SJSA1 (cell line): ENCODE results near the gene WNT3. TPM values are rescaled to one million over a fixed set of nuclear protein-coding genes. Genes with fewer than 3 reads are reported as not detected.

ENCODE experiments used
- DNase-seq, 2 experiments: peaks; one replicate each; pipeline ENCODE4 v3.0.0-alpha.2; 2015 to 2020; ENCODE audit warnings: low spot score in 2 of 2, low read depth in 1 of 2
- H3K27ac ChIP-seq: fragments of 250-450 bp; sonication (Bioruptor Pico); 2 replicates; pipeline ENCODE4 v1.5.1; 2020; ENCODE audit warnings: mild to moderate bottlenecking, moderate library complexity
- H3K27me3 ChIP-seq: fragments of 250-450 bp; sonication (Bioruptor Pico); replicated peaks from 2 replicates; pipeline ENCODE4 v1.5.1; 2020; ENCODE audit warnings: mild to moderate bottlenecking, moderate library complexity
- H3K36me3 ChIP-seq: fragments of 250-450 bp; sonication (Bioruptor Pico); 2 replicates; pipeline ENCODE4 v1.5.1; 2020; ENCODE audit warnings: mild to moderate bottlenecking
- H3K4me1 ChIP-seq: fragments of 250-450 bp; sonication (Bioruptor Pico); replicated peaks from 2 replicates; pipeline ENCODE4 v1.6.1; 2021; ENCODE audit warnings: mild to moderate bottlenecking
- H3K4me3 ChIP-seq: fragments of 250-450 bp; sonication (Bioruptor Pico); 2 replicates; pipeline ENCODE4 v1.5.1; 2020; ENCODE audit warnings: mild to moderate bottlenecking
- H3K9me3 ChIP-seq: fragments of 250-450 bp; sonication (Bioruptor Pico); replicated peaks from 2 replicates; pipeline ENCODE4 v1.5.1; 2020; ENCODE audit warnings: mild to moderate bottlenecking
- total RNA-seq: library from RNA; depleted of rRNA; stranded (reverse); fragments of >200 nt; shearing (Covaris generic); gene quantifications from 2 replicates; pipeline ENCODE4 v1.2.3, GENCODE V29; 2014

WNT3 gene
- total RNA-seq, 1 experiment from 2014 or later = 4.0 TPM

DNA sequence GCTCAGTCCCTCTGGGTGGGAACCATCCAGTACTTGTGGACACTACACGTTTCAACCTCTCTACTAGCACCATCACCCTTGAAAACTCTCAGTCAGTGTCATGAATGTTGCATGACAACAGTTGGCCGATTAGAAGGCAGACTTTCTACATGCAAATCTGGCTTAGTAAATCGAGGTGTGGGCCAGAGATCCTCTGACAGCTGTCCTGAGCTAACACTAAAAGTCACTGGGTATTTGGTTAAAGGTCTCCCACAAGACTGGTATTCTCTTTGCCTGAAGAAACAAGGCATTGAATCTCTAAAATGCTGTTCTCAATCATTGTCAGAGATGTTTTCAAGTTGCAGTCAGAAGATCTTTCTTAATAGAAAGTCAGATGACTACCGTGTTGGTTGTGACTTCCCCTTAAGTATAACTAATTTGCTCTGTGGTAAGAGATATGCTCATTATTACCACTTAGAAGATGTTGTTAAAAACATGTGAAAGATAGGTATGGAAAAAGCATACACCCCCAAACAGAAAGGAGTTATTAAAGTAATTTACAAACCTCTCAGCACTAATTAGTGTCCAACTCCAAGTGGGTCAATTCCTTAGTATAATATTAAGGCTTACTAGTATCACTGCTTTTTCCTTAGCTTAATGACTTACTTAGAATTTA, 62.3 kb downstream of the WNT3 start:
- H3K9me3 ChIP-seq = no peaks in the 10 kb centered on the region
- peaks cover 22% of the 10 kb centered on the region for H3K36me3 ChIP-seq
- H3K27me3 ChIP-seq = no peaks in the 10 kb centered on the region
- DNase-seq = no peak
- H3K4me1 ChIP-seq = peaks cover 11% of the 10 kb centered on the region
- no peak overlapping the region for H3K4me3 ChIP-seq
- H3K27ac ChIP-seq = no peak overlapping the region

GRCh38 chr17:46753776-46754175, 64.7 kb downstream of the WNT3 start:
- Histone ChIP-seq H3K27me3 (no peaks in the 10 kb centered on the region), H3K27ac (no peak overlapping the region), H3K9me3 (no peaks in the 10 kb centered on the region), H3K4me1 (peaks cover 6% of the 10 kb centered on the region), H3K4me3 (no peak overlapping the region), H3K36me3 (peaks cover 32% of the 10 kb centered on the region)
- DNase-seq = no peak

- H3K27ac ChIP-seq = no peak overlapping the region
- H3K9me3 ChIP-seq = no peaks in the 10 kb centered on the region
- H3K27me3 ChIP-seq = no peaks in the 10 kb centered on the region
- no peak for DNase-seq
- no peaks in the 10 kb centered on the region for H3K4me1 ChIP-seq
- no peak overlapping the region for H3K4me3 ChIP-seq
- peaks cover 27% of the 10 kb centered on the region for H3K36me3 ChIP-seq
Observed at GRCh38 chr17:46751425-46751824, 67.1 kb downstream of the WNT3 start.

- Histone ChIP-seq H3K27me3 (no peaks in the 10 kb centered on the region), H3K36me3 (peaks cover 12% of the 10 kb centered on the region)
Observed at GRCh38 chr17:46745376-46745775, 73.1 kb downstream of the WNT3 start.

GRCh38 chr17:46744441-46744840, 74.1 kb downstream of the WNT3 start:
- no peak overlapping the region for H3K4me3 ChIP-seq
- H3K4me1 ChIP-seq = peaks cover 15% of the 10 kb centered on the region
- no peak for DNase-seq
- no peaks in the 10 kb centered on the region for H3K27me3 ChIP-seq
- no peaks in the 10 kb centered on the region for H3K9me3 ChIP-seq
- H3K36me3 ChIP-seq = peaks cover 4% of the 10 kb centered on the region; the same call in 1 of the 2 replicates
- no peak overlapping the region for H3K27ac ChIP-seq

More at GRCh38 chr17:46745376-46745775, 73.1 kb downstream of the WNT3 start:
- Histone ChIP-seq H3K9me3 (no peaks in the 10 kb centered on the region), H3K27ac (no peak overlapping the region), H3K4me1 (peaks cover 15% of the 10 kb centered on the region), H3K4me3 (no peak overlapping the region)
- no peak for DNase-seq

DNA sequence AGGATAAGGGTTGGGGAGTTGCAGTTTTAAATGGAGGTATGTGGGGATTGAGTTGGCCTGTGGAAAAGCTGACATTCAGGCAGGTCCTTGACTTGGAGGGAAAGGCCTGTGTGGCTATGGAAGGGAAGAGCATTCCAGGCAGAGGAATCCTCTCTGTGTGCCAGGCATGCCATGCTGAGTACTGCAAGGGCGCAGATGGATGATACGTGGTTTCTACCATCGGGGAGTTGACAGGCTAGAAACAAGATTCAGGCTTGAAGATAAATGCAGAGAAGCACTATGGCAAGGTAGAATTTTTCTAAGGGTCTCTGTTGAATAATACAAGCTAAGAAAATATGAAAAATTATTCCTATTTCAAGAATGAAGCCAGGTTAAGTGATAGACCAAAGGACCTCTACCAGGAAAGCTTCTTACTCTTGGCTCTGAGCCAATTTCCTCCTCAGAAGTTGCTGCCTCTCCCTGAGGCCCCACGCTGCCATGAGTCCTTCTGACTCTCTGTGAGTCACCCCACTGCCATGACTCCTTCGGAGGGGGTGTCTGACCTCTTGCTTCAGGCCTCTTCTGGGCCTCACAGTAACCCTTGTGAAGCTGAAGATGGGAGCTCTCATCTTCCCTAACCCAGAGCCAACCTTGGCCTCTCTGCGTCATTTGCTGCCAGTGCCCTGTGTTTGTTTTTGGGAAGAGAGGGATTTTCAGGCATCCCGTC, 75.8 kb downstream of the WNT3 start:
- H3K27me3 ChIP-seq = no peaks in the 10 kb centered on the region
- no peak overlapping the region; the same call in 1 of the 2 replicates for H3K27ac ChIP-seq
- H3K9me3 ChIP-seq = no peaks in the 10 kb centered on the region
- no peak overlapping the region for H3K4me3 ChIP-seq
- H3K4me1 ChIP-seq = peaks cover 15% of the 10 kb centered on the region
- H3K36me3 ChIP-seq = peaks cover 4% of the 10 kb centered on the region; the same call in 1 of the 2 replicates
- peak; percentile 65 to 84 for DNase-seq

DNA sequence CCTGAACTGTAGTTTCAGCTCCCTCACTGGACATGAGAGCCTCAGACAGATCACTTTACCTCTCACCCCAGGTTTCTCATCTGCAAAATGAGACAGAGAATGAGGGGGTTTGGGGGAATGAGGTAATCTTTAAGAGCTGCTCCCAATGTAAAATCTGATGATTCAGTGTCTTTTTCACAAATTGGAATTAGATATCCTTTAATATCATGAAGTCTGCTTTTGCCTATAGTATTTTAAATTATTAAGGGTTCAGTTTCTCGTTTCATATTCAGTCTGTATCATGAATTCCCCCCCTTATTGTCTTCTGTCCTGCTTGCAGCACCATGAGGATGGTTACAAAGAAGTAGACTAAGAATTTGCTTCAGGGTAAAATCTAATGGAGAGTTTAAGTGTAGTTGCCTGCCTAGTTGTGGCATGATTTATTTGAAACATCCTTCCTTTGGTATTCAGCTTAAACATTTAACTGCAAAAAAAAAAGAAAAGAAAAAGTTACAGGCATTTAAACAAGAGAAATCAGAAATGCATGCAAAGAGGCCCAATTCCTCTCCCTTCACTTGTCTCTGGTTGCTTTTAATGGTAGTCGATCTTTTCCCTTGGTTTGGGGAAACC, 77.3 kb downstream of the WNT3 start:
- Histone ChIP-seq H3K4me3 (no peak overlapping the region), H3K9me3 (no peaks in the 10 kb centered on the region), H3K36me3 (peaks cover 4% of the 10 kb centered on the region; the same call in 1 of the 2 replicates), H3K27ac (no peak overlapping the region), H3K4me1 (peaks cover 15% of the 10 kb centered on the region), H3K27me3 (no peaks in the 10 kb centered on the region)
- no peak for DNase-seq

- Histone ChIP-seq H3K9me3 (no peaks in the 10 kb centered on the region), H3K27ac (no peak overlapping the region), H3K36me3 (peaks cover 4% of the 10 kb centered on the region; the same call in 1 of the 2 replicates), H3K4me3 (no peak overlapping the region), H3K27me3 (no peaks in the 10 kb centered on the region), H3K4me1 (peaks cover 15% of the 10 kb centered on the region)
- no peak for DNase-seq
Observed at GRCh38 chr17:46739982-46740381, 78.5 kb downstream of the WNT3 start.

GRCh38 chr17:46738544-46738943, 79.9 kb downstream of the WNT3 start:
- no peak for DNase-seq
- Histone ChIP-seq H3K4me1 (peaks cover 21% of the 10 kb centered on the region), H3K36me3 (0 out of 2 replicates have a peak, but pooled peaks cover 4% of the 10 kb centered on the region), H3K4me3 (no peak overlapping the region), H3K9me3 (no peaks in the 10 kb centered on the region), H3K27ac (no peak overlapping the region), H3K27me3 (no peaks in the 10 kb centered on the region)

DNA sequence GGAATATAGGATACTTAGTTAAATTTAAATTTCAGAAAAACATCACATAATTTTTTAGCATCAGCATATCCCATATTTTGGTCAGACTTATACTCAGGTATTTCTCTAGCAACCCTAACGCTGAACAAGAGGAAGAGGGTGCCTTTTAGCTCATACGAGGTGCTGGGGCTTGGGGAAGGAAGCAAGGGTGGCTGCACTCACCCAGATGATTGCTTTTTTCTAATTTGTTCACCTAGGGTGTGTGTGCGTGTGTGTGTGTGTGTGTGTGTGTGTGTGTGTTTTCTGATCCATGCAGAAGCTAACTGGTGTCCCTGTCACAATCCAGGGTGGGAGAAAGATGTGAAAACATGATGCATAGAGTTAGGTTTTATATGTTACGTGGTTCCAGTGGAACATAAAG, 81.2 kb downstream of the WNT3 start:
- Histone ChIP-seq H3K36me3 (no peaks in the 10 kb centered on the region), H3K4me3 (no peak overlapping the region), H3K4me1 (peaks cover 10% of the 10 kb centered on the region), H3K27ac (no peak overlapping the region), H3K9me3 (no peaks in the 10 kb centered on the region), H3K27me3 (no peaks in the 10 kb centered on the region)
- no peak for DNase-seq

DNA sequence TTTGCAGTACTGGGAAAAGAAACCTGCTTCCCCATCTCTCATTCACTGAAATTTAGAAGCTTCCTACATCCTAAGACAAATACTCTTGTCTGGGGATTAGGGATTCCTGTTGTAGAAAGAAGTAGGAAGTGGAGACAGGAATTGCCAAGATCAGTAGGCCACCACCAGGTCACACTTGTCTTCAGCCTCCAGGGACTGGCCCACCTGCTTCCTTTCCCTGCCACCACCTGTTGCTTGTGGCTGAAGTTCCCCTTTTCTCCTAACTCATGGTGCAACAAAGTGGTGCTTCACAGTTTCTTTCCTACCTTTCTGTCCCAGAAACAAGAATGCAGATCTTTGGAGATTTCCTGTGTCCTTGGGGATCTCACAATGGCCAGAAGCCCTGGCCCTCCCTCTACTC, 82.4 kb downstream of the WNT3 start:
- Histone ChIP-seq H3K27me3 (no peaks in the 10 kb centered on the region), H3K27ac (no peak overlapping the region), H3K4me1 (peaks cover 6% of the 10 kb centered on the region), H3K9me3 (no peaks in the 10 kb centered on the region), H3K4me3 (no peak overlapping the region), H3K36me3 (no peaks in the 10 kb centered on the region)
- no peak for DNase-seq

DNA sequence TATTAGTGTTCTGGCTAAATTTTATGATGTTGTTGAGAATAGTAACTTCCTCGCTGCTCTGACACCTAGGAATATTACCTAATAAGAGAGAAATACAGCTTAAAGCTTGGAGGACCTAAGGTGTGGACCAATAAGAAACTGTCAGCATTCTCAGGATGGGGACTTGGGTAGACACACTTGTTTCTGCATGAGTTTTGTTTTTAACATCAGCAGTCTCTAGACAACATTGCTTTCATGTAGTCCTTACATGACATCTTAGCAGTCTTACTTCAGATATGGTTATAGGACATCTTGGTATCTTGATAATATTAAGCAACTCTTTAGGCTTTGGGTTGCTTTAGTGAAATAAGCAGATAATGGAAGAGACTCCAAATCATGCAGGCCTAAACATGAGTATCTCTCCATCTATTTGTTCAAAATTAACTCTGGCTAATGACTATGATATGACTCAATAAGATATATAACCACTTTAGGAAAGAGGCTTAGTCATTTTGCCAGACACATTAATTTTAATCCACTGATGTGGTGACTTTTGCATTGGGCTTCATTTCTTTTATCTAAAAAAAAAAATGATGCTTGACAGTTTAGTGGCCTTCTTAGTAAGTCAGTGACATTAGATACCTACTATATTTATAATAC, 84.5 kb downstream of the WNT3 start:
- Histone ChIP-seq H3K9me3 (no peaks in the 10 kb centered on the region), H3K4me1 (peaks cover 6% of the 10 kb centered on the region), H3K36me3 (peaks cover 9% of the 10 kb centered on the region; the same call in 1 of the 2 replicates), H3K27ac (no peak overlapping the region), H3K27me3 (no peaks in the 10 kb centered on the region), H3K4me3 (no peak overlapping the region)
- no peak for DNase-seq

DNA sequence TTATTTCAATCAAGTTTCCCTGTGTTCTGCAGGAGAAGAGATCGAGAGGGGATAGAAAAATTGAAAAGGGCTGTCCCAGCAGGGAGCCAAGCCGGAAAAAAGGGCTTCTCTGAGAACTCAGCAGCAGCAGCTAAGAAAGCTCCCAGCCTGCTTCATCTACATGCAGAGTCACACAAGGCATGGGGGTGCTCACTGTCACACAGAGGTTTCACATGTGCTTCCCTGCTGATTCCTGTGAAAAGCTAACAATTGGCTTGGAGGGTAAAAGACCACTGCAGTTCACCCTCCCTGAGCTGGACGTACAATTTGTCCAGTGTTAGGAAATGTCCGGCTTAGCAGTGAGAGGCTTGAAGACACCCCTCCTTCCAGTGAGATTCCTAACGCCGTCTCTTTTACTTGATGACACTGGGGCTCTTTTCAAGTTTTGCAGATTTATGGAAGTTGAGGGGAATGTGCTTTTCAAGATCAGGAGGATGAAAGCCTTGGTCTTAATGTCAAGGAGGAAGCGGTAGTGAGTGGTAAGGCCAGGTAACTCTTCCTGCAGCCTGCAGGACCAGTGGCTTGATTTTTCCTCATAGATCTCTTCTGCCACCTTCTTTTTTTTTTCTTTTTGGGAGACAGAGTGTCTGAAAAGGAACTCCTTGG, 85.6 kb downstream of the WNT3 start:
- H3K36me3 ChIP-seq = peaks cover 9% of the 10 kb centered on the region; the same call in 1 of the 2 replicates
- no peak overlapping the region for H3K4me3 ChIP-seq
- peaks cover 10% of the 10 kb centered on the region for H3K4me1 ChIP-seq
- no peak overlapping the region for H3K27ac ChIP-seq
- no peaks in the 10 kb centered on the region for H3K9me3 ChIP-seq
- no peak for DNase-seq
- H3K27me3 ChIP-seq = no peaks in the 10 kb centered on the region
